Kidney (tissue), 14 donors: ENCODE measurements around the gene DTWD1. TPM values are rescaled to one million over a fixed set of nuclear protein-coding genes. Genes with fewer than 3 reads are reported as not detected.

Experiments used
- DNase-seq, 5 donors: peaks; one replicate each; pipeline ENCODE4 v3.0.0-alpha.2; 2013 to 2020
- FAIRE-seq: peaks from 2 replicates; lab custom pipeline; 2012; peaks lifted over from hg19 to GRCh38; lab: Jason Lieb, UNC
- H3K27ac ChIP-seq, 2 donors: one replicate each; pipeline ENCODE4 v1.7.0; 2013; ENCODE audit warnings: low read depth in 2 of 2, low read length in 2 of 2, inconsistent platforms in 1 of 2
- H3K27me3 ChIP-seq: one replicate; pipeline ENCODE4 v1.7.1; 2013; ENCODE audit warnings: low read length, inconsistent platforms; ENCODE audit not compliant: control insufficient read depth, insufficient read depth
- H3K36me3 ChIP-seq, 3 donors: one replicate each; pipeline versions ENCODE4 v1.7.0 to v1.7.1; 2013; ENCODE audit warnings: low read length in 3 of 3, control low read depth in 1 of 3, inconsistent platforms in 1 of 3; ENCODE audit not compliant: insufficient read depth in 3 of 3, control insufficient read depth in 2 of 3
- H3K4me1 ChIP-seq, 3 donors: one replicate each; pipeline versions ENCODE4 v1.7.0 to v1.7.1; 2013; ENCODE audit warnings: low read length in 3 of 3, inconsistent platforms in 1 of 3, low read depth in 1 of 3; ENCODE audit not compliant: control insufficient read depth in 2 of 3, insufficient read depth in 2 of 3
- H3K4me3 ChIP-seq, 3 donors: one replicate each; pipeline versions ENCODE4 v1.7.0 to v1.8.1; 2013; ENCODE audit warnings: low read length in 3 of 3, control low read depth in 1 of 3, inconsistent platforms in 1 of 3
- H3K9ac ChIP-seq, 3 donors: one replicate each; pipeline versions ENCODE4 v1.7.0 to v1.7.1; 2013; ENCODE audit warnings: low read length in 3 of 3, control low read depth in 1 of 3, inconsistent platforms in 1 of 3
- H3K9me3 ChIP-seq, 3 donors: one replicate each; pipeline versions ENCODE4 v1.7.0 to v1.7.1; 2013; ENCODE audit warnings: low read length in 3 of 3, control low read depth in 1 of 3, inconsistent platforms in 1 of 3; ENCODE audit not compliant: control insufficient read depth in 2 of 3, insufficient read depth in 1 of 3
- CTCF ChIP-seq: IDR thresholded peaks from 3 replicates; pipeline ENCODE4 v1.5.1; 2012; ENCODE audit warnings: mild to moderate bottlenecking, moderate library complexity, borderline replicate concordance; ENCODE audit not compliant: insufficient read depth; ENCODE audit errors: extremely low read depth
- intact Hi-C: fragments of 100-400 bp; cut with DNase I; formaldehyde crosslinking; loops from one replicate; pipeline ENCODE4 v1.11.1; 2022
- polyA plus RNA-seq: library from polyadenylated mRNA; stranded (reverse); fragments of 350-450 nt; fragmentation: Illumina TruSeq; extraction: RNeasy Lipid Tissue Mini Kit (QIAGEN cat#74804); gene quantifications from one replicate; pipeline ENCODE4 v1.2.3, GENCODE V29; 2014; ENCODE audit warnings: low read depth, low replicate concordance; ENCODE audit not compliant: insufficient read depth
- total RNA-seq: library from RNA; stranded (reverse); fragmentation: NEBNext Ultra II Directional; extraction: Animal tissue kit (Norgen Biotek cat#: 25700); gene quantifications from one replicate; pipeline ENCODE4 v1.2.1, GENCODE V29; 2021
- donor health status: control.
- donor health status: control.
- donor health status: control.
- donor health status: control.
- donor health status: control.
- donor health status: DM: yes; HTN: yes; CAD: no.
- donor health status: Normal renal cell carcinoma (clear cell type).

Gene DTWD1
- total and polyA plus RNA-seq, 2 donors from 2014 or later = 15.7 to 29.0 TPM

- intact Hi-C loops = no loop called here
These were observed 65.8 kb downstream of the DTWD1 start for GRCh38 chr15:49686599-49686998.

GRCh38 chr15:49688135-49688790 lies 67.4 kb downstream of the DTWD1 start:
- H3K27ac ChIP-seq = no peak overlapping the region
- H3K4me1 ChIP-seq = no peaks in the 10 kb centered on the region
- no peak overlapping the region for H3K9ac ChIP-seq
- no peak for TF ChIP-seq CTCF
- no peak overlapping the region for H3K4me3 ChIP-seq
- no peaks in the 10 kb centered on the region for H3K9me3 ChIP-seq
- H3K27me3 ChIP-seq = no peaks in the 10 kb centered on the region
- intact Hi-C loops = no loop called here
- no peaks in the 10 kb centered on the region for H3K36me3 ChIP-seq
- no peak for FAIRE-seq
- no peak for DNase-seq

More at GRCh38 chr15:49686599-49686998, 65.8 kb downstream of the DTWD1 start:
- H3K4me1 ChIP-seq = no peaks in the 10 kb centered on the region
- no peaks in the 10 kb centered on the region for H3K9me3 ChIP-seq
- no peak overlapping the region for H3K27ac ChIP-seq
- DNase-seq = no peak
- TF ChIP-seq CTCF = no peak
- H3K9ac ChIP-seq = no peak overlapping the region
- H3K4me3 ChIP-seq = no peak overlapping the region
- H3K36me3 ChIP-seq = no peaks in the 10 kb centered on the region
- FAIRE-seq = no peak
- H3K27me3 ChIP-seq = no peaks in the 10 kb centered on the region

- Histone ChIP-seq H3K9me3 (no peaks in the 10 kb centered on the region), H3K36me3 (no peaks in the 10 kb centered on the region), H3K4me3 (no peak overlapping the region), H3K9ac (no peak overlapping the region), H3K27ac (no peak overlapping the region), H3K27me3 (no peaks in the 10 kb centered on the region), H3K4me1 (no peaks in the 10 kb centered on the region)
- DNase-seq (no peak), FAIRE-seq (no peak)
- no peak for TF ChIP-seq CTCF
- intact Hi-C loops = no loop called here
These were observed 71.8 kb downstream of the DTWD1 start for GRCh38 chr15:49692514-49693090.
